ENCODE results near the gene ARHGAP25. TPM values are rescaled to one million over a fixed set of nuclear protein-coding genes. Genes with fewer than 3 reads are reported as not detected.

Gene ARHGAP25
- total and polyA plus RNA-seq, 10 of the 15 experiments (the other 5 are each of a cell fraction or from before 2014, with no cell fraction given) = 0.15 to 1.0 (median 0.46) TPM

DNA sequence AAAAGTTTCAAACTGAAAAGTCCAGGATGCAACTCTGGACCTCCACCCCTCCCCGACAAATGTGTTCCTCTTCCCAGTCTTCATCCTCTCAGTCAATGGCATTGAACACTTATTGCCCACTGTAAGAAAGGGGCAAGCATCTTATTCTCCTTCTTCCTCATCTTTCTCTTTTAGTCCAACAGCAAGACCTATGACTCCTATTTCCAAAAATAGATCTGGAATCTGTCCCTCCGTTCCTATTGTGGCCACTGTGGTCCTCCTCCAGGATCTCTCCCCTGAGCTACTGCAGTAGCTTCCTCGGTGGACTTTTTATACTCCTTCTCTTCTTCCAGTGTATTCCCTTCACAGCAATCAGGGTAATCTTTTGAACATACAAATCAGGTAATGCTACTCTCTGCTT is 28.0 kb upstream of the ARHGAP25 start (continued):
- no peak for TF ChIP-seq GABPA (IDR thresholded peaks at IDR 0.05; ENCODE audit: low read depth)

DNA sequence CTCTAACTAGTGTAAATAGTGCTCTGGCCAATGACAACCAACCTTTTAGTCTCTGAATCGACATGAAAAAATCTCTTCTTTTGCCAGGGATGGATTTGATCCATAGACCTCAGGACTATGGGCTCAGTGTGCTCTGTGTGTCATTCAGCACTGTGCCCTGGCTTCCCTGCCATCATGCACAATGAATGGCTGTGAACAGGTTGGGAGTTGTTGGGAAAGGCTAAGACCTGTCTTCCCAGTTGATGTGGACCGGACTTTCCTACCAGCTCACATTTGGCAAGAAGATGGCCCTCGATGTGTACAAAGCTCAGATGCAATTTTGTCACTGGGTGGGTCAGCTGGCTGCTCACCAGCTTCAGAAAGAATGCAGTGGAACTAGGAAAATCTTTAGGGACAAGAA is 26.0 kb upstream of the ARHGAP25 start:
- Histone ChIP-seq H3K4me3 (no peak overlapping the region), H3K27ac (ENCODE audit: control insufficient read depth, insufficient read depth) (no peak overlapping the region), H2AFZ (ENCODE audit: control insufficient read depth, low read depth, low read length) (no peak overlapping the region), H3K27me3 (replicated peaks in 1 of 2; ENCODE audit: control insufficient read depth in 2 of 2, insufficient read depth in 2 of 2, low read length in 1 of 2) (no peaks in the 10 kb centered on the region; a peak in 2 of 4 replicates), H3K36me3 (ENCODE audit: control insufficient read depth in 2 of 2, insufficient read depth in 2 of 2, low read length in 1 of 2) (no peaks in the 10 kb centered on the region), H4K20me1 (ENCODE audit: control insufficient read depth, insufficient read depth) (no peaks in the 10 kb centered on the region), H3K9me3 (replicated peaks; ENCODE audit: control insufficient read depth, insufficient read depth, low read length) (no peaks in the 10 kb centered on the region), H3K4me2 (ENCODE audit: control insufficient read depth, insufficient read depth) (no peak overlapping the region), H3K9ac (ENCODE audit: control insufficient read depth, insufficient read depth, low read length) (no peak overlapping the region), H3K79me2 (ENCODE audit: control insufficient read depth, insufficient read depth, low read length) (no peaks in the 10 kb centered on the region), H3K4me1 (ENCODE audit: control insufficient read depth, insufficient read depth, low read length) (peaks cover 5% of the 10 kb centered on the region; the same call in 1 of the 2 replicates)
- SMC1A ChIA-PET (ENCODE audit: uncharacterized antibody, unreplicated experiment) = interaction anchor here (0.8 to 4.5 kb wide), 15 partner anchors 9 to 549 kb away, joined by 3 to 23 read pairs (median 5); partner anchors contain the start of genes APLF and FBXO48
- FAIRE-seq = no peak
- intact Hi-C loops (cut with micrococcal nuclease; ENCODE audit: unreplicated experiment) (loop anchor here (1.0 to 2.0 kb wide), 3 partner anchors 129 to 216 kb away; no protein-coding TSS in a partner anchor), in situ Hi-C loops (cut with MboI) (loop anchor here (5.0 kb wide), 2 partner anchors 214 to 246 kb away; no protein-coding TSS in a partner anchor)
- CTCF ChIA-PET = interaction anchor here (0.7 to 9.9 kb wide), 40 partner anchors 8 to 434 kb away, joined by 3 to 173 read pairs (median 5); partner anchors contain the start of genes APLF, ARHGAP25 and FBXO48
- no TSS peak for BruUV-seq (replicated peaks)
- RAD21 ChIA-PET (ENCODE audit: unreplicated experiment) = interaction anchor here (0.8 to 1.7 kb wide), 14 partner anchors 10 to 245 kb away, joined by 3 to 13 read pairs (median 5); partner anchors contain the start of gene ARHGAP25
- ATAC-seq = no peak
- DNase-seq (ENCODE audit: low read depth, low spot score) = no peak
- POLR2A ChIA-PET = interaction anchor here (0.9 kb wide), 1 partner anchor 241 kb away, joined by 3 read pairs; the partner anchor contains the start of genes APLF and FBXO48
- 28% methylated on average over 3 of the region's 3 CpGs for WGBS (ENCODE audit: insufficient coverage, insufficient replicate concordance, low lambda C conversion rate, missing lambda C conversion rate)
- TF ChIP-seq, protein P1, sequence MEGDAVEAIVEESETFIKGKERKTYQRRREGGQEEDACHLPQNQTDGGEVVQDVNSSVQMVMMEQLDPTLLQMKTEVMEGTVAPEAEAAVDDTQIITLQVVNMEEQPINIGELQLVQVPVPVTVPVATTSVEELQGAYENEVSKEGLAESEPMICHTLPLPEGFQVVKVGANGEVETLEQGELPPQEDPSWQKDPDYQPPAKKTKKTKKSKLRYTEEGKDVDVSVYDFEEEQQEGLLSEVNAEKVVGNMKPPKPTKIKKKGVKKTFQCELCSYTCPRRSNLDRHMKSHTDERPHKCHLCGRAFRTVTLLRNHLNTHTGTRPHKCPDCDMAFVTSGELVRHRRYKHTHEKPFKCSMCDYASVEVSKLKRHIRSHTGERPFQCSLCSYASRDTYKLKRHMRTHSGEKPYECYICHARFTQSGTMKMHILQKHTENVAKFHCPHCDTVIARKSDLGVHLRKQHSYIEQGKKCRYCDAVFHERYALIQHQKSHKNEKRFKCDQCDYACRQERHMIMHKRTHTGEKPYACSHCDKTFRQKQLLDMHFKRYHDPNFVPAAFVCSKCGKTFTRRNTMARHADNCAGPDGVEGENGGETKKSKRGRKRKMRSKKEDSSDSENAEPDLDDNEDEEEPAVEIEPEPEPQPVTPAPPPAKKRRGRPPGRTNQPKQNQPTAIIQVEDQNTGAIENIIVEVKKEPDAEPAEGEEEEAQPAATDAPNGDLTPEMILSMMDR (IDR thresholded peaks at IDR 0.05 in 2 of 3, conservative IDR thresholded peaks at IDR 0.05 in 1 of 3; ENCODE audit: control insufficient read depth in 2 of 3, extremely low read depth in 1 of 3, insufficient read depth in 1 of 3, low read depth in 3 of 3, low read length in 3 of 3) = no peak
- TF ChIP-seq, protein P2, sequence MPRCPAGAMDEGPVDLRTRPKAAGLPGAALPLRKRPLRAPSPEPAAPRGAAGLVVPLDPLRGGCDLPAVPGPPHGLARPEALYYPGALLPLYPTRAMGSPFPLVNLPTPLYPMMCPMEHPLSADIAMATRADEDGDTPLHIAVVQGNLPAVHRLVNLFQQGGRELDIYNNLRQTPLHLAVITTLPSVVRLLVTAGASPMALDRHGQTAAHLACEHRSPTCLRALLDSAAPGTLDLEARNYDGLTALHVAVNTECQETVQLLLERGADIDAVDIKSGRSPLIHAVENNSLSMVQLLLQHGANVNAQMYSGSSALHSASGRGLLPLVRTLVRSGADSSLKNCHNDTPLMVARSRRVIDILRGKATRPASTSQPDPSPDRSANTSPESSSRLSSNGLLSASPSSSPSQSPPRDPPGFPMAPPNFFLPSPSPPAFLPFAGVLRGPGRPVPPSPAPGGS (IDR thresholded peaks at IDR 0.05; ENCODE audit: borderline replicate concordance, insufficient read depth, low read depth, low read length, poor library complexity, severe bottlenecking) = no peak
- TF ChIP-seq GABPA (IDR thresholded peaks at IDR 0.05; ENCODE audit: low read depth) (no peak), CHD2 (IDR thresholded peaks at IDR 0.05; ENCODE audit: borderline replicate concordance, low read depth, low read length) (no peak), TCF7 (IDR thresholded peaks at IDR 0.05; ENCODE audit: borderline replicate concordance) (no peak), MTA3 (IDR thresholded peaks at IDR 0.05; ENCODE audit: borderline replicate concordance, low read length) (no peak)
- TF ChIP-seq, protein P3, sequence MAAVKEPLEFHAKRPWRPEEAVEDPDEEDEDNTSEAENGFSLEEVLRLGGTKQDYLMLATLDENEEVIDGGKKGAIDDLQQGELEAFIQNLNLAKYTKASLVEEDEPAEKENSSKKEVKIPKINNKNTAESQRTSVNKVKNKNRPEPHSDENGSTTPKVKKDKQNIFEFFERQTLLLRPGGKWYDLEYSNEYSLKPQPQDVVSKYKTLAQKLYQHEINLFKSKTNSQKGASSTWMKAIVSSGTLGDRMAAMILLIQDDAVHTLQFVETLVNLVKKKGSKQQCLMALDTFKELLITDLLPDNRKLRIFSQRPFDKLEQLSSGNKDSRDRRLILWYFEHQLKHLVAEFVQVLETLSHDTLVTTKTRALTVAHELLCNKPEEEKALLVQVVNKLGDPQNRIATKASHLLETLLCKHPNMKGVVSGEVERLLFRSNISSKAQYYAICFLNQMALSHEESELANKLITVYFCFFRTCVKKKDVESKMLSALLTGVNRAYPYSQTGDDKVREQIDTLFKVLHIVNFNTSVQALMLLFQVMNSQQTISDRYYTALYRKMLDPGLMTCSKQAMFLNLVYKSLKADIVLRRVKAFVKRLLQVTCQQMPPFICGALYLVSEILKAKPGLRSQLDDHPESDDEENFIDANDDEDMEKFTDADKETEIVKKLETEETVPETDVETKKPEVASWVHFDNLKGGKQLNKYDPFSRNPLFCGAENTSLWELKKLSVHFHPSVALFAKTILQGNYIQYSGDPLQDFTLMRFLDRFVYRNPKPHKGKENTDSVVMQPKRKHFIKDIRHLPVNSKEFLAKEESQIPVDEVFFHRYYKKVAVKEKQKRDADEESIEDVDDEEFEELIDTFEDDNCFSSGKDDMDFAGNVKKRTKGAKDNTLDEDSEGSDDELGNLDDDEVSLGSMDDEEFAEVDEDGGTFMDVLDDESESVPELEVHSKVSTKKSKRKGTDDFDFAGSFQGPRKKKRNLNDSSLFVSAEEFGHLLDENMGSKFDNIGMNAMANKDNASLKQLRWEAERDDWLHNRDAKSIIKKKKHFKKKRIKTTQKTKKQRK (IDR thresholded peaks at IDR 0.05; ENCODE audit: low read depth, low read length) = no peak
- TF ChIP-seq, protein P4, sequence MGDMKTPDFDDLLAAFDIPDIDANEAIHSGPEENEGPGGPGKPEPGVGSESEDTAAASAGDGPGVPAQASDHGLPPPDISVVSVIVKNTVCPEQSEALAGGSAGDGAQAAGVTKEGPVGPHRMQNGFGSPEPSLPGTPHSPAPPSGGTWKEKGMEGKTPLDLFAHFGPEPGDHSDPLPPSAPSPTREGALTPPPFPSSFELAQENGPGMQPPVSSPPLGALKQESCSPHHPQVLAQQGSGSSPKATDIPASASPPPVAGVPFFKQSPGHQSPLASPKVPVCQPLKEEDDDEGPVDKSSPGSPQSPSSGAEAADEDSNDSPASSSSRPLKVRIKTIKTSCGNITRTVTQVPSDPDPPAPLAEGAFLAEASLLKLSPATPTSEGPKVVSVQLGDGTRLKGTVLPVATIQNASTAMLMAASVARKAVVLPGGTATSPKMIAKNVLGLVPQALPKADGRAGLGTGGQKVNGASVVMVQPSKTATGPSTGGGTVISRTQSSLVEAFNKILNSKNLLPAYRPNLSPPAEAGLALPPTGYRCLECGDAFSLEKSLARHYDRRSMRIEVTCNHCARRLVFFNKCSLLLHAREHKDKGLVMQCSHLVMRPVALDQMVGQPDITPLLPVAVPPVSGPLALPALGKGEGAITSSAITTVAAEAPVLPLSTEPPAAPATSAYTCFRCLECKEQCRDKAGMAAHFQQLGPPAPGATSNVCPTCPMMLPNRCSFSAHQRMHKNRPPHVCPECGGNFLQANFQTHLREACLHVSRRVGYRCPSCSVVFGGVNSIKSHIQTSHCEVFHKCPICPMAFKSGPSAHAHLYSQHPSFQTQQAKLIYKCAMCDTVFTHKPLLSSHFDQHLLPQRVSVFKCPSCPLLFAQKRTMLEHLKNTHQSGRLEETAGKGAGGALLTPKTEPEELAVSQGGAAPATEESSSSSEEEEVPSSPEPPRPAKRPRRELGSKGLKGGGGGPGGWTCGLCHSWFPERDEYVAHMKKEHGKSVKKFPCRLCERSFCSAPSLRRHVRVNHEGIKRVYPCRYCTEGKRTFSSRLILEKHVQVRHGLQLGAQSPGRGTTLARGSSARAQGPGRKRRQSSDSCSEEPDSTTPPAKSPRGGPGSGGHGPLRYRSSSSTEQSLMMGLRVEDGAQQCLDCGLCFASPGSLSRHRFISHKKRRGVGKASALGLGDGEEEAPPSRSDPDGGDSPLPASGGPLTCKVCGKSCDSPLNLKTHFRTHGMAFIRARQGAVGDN (IDR thresholded peaks at IDR 0.05) = no peak

All from GM12878 (cell line).